Nephron progenitor cell (in vitro differentiated cells): ENCODE results near the gene CPSF7.

ENCODE experiments used
- DNase-seq: peaks from one replicate; pipeline ENCODE4 v3.0.0; 2021
- H3K27ac Mint-ChIP-seq: 2 replicates; pipeline ENCODE4 v1.8.0; 2021; ENCODE audit warnings: mild to moderate bottlenecking, moderate library complexity, mixed read lengths
- H3K27me3 Mint-ChIP-seq: 2 replicates; pipeline ENCODE4 v1.8.0; 2021; ENCODE audit warnings: mild to moderate bottlenecking, low read depth, mixed read lengths; ENCODE audit not compliant: poor library complexity
- H3K36me3 Mint-ChIP-seq: 2 replicates; pipeline ENCODE4 v1.8.0; 2021; ENCODE audit warnings: low read depth, mixed read lengths
- H3K4me1 Mint-ChIP-seq: 2 replicates; pipeline ENCODE4 v1.8.0; 2021; ENCODE audit warnings: mixed read lengths
- H3K4me3 Mint-ChIP-seq: 2 replicates; pipeline ENCODE4 v1.8.0; 2021; ENCODE audit warnings: mild to moderate bottlenecking, moderate library complexity, mixed read lengths
- H3K9me3 Mint-ChIP-seq: 2 replicates; pipeline ENCODE4 v1.8.0; 2021; ENCODE audit warnings: mild to moderate bottlenecking, moderate library complexity, mixed read lengths
- TF ChIP-seq, protein P1 (sequence below): fragments of 200-600 bp; sonication (generic); IDR thresholded peaks from 2 replicates; pipeline ENCODE4 v1.5.0; 2021; ENCODE audit warnings: antibody characterized with exemption

Gene CPSF7

GRCh38 chr11:61361741-61362541 is 67.8 kb downstream of the CPSF7 start, which contains the start of the genes CYB561A3 and TMEM138:
Gene CYB561A3 (minus strand): TSS chr11:61361882. CDS start chr11:61356713, 5,169 bp downstream.
Gene TMEM138 (plus strand): TSS chr11:61362374. CDS start chr11:61364391, 2,017 bp downstream.
- no peaks in the 10 kb centered on the region for H3K9me3 Mint-ChIP-seq
- peak within 1 kb of the TSS; percentile 93 for H3K27ac Mint-ChIP-seq
- DNase-seq, result peak; percentile 85
- peak within 1 kb of the TSS; percentile 97 for H3K4me3 Mint-ChIP-seq
- TF ChIP-seq, protein P1, sequence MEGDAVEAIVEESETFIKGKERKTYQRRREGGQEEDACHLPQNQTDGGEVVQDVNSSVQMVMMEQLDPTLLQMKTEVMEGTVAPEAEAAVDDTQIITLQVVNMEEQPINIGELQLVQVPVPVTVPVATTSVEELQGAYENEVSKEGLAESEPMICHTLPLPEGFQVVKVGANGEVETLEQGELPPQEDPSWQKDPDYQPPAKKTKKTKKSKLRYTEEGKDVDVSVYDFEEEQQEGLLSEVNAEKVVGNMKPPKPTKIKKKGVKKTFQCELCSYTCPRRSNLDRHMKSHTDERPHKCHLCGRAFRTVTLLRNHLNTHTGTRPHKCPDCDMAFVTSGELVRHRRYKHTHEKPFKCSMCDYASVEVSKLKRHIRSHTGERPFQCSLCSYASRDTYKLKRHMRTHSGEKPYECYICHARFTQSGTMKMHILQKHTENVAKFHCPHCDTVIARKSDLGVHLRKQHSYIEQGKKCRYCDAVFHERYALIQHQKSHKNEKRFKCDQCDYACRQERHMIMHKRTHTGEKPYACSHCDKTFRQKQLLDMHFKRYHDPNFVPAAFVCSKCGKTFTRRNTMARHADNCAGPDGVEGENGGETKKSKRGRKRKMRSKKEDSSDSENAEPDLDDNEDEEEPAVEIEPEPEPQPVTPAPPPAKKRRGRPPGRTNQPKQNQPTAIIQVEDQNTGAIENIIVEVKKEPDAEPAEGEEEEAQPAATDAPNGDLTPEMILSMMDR, result no peak
- H3K4me1 Mint-ChIP-seq, result peaks cover 41% of the 10 kb centered on the region
- H3K27me3 Mint-ChIP-seq, result peaks cover 3% of the 10 kb centered on the region
- H3K36me3 Mint-ChIP-seq, result peaks cover 24% of the 10 kb centered on the region

- Mint-ChIP-seq H3K27ac (peak overlapping the region; percentile 93), H3K36me3 (peaks cover 18% of the 10 kb centered on the region), H3K27me3 (peaks cover 3% of the 10 kb centered on the region), H3K4me1 (peaks cover 41% of the 10 kb centered on the region), H3K9me3 (no peaks in the 10 kb centered on the region), H3K4me3 (peak overlapping the region; percentile 97)
- no peak for DNase-seq
- TF ChIP-seq, protein P1, result no peak
These were observed 68.5 kb downstream of the CPSF7 start for GRCh38 chr11:61361237-61361740.

GRCh38 chr11:61359516-61359915 is 70.3 kb downstream of the CPSF7 start:
- Mint-ChIP-seq H3K4me1 (peaks cover 41% of the 10 kb centered on the region), H3K4me3 (peak overlapping the region; percentile 97), H3K9me3 (no peaks in the 10 kb centered on the region), H3K27me3 (peaks cover 3% of the 10 kb centered on the region), H3K27ac (no peak overlapping the region), H3K36me3 (peaks cover 17% of the 10 kb centered on the region)
- TF ChIP-seq, protein P1, result no peak
- DNase-seq, result no peak

- TF ChIP-seq, protein P1, result no peak
- H3K27me3 Mint-ChIP-seq, result peaks cover 3% of the 10 kb centered on the region
- no peak for DNase-seq
- no peaks in the 10 kb centered on the region for H3K9me3 Mint-ChIP-seq
- peaks cover 8% of the 10 kb centered on the region for H3K36me3 Mint-ChIP-seq
- no peak overlapping the region for H3K4me3 Mint-ChIP-seq
- H3K4me1 Mint-ChIP-seq, result peaks cover 36% of the 10 kb centered on the region
- no peak overlapping the region for H3K27ac Mint-ChIP-seq
These were observed 71.2 kb downstream of the CPSF7 start for GRCh38 chr11:61358566-61358965.

DNA sequence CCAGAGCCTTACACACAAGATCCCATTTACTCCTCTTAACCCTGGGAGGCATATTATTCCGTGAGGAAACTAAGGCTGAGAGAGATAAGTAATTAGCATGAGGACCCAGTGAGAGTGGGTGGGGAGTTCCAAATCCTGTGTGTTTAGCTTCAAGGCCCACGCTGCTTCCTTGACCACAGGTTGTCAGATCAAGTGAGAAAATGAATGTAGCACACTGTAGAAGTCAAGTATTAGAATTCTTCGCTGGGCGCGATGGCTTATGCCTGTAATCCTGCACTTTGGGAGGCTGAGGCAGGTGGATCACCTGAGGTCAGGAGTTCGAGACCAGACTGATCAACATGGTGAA is 71.9 kb downstream of the CPSF7 start:
- TF ChIP-seq, protein P1, result no peak
- no peaks in the 10 kb centered on the region for H3K9me3 Mint-ChIP-seq
- H3K27ac Mint-ChIP-seq, result peak overlapping the region; percentile 10
- H3K27me3 Mint-ChIP-seq, result peaks cover 5% of the 10 kb centered on the region
- H3K4me1 Mint-ChIP-seq, result peaks cover 29% of the 10 kb centered on the region
- no peak overlapping the region for H3K4me3 Mint-ChIP-seq
- peaks cover 4% of the 10 kb centered on the region for H3K36me3 Mint-ChIP-seq
- no peak for DNase-seq
